Measurements from ENCODE around the gene GTPBP1. TPM values are rescaled to one million over a fixed set of nuclear protein-coding genes. Genes with fewer than 3 reads are reported as not detected.

Gene GTPBP1
- total and polyA plus RNA-seq, 2 of the 13 experiments (the other 11 are each of a cell fraction or from before 2014, with no cell fraction given), result 22.3 to 27.0 TPM

DNA sequence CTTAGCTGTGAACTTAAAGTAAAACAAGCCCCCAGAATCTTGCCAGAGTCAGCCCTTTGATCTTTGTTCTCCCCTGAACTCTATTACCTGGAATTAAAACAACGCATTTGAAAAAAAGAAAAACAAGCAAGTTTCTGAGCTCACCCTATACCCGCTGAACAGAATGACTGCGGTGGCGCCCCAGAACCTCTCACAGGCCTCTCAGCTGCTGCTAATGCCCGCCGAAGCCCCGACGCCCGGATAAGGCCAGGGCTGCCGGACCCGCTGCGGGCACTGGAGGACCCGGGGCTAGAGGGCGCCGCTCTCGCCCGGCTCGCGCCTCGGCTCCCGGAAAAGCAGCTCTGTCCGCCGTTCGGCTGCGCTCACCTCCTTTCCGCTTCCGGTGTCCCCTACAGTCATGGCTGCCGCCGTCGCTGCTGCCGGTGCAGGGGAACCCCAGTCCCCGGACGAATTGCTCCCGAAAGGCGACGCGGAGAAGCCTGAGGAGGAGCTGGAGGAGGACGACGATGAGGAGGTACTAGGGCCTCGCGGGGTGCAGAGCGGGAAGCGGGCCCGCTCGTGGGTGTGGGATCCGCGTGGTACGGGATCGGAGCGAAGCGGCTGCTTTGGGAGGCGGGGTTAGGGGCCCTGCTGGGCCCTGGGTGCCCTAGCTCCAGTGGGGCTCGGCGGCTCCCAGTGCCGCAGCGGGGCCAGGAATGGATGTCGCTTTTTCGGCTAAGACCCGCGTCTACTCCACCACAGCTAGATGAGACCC is 24.0 kb upstream of the GTPBP1 start, which contains the start of gene TOMM22 (continued):
- TF ChIP-seq, protein P1, sequence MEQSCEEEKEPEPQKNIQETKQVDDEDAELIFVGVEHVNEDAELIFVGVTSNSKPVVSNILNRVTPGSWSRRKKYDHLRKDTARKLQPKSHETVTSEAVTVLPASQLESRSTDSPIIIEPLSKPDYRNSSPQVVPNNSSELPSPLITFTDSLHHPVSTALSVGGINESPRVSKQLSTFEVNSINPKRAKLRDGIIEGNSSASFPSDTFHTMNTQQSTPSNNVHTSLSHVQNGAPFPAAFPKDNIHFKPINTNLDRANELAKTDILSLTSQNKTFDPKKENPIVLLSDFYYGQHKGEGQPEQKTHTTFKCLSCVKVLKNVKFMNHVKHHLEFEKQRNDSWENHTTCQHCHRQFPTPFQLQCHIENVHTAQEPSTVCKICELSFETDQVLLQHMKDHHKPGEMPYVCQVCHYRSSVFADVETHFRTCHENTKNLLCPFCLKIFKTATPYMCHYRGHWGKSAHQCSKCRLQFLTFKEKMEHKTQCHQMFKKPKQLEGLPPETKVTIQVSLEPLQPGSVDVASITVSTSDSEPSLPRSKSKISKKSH (CRISPR knock-in tag; IDR thresholded peaks at IDR 0.05; ENCODE audit: borderline replicate concordance), result peak; percentile 24; the same call in 1 of the 2 replicates
- TF ChIP-seq ZNF350 (CRISPR knock-in tag; IDR thresholded peaks at IDR 0.05; ENCODE audit: borderline replicate concordance, low read depth) (peak; percentile 96), ZNF431 (CRISPR knock-in tag; IDR thresholded peaks at IDR 0.05; ENCODE audit: borderline replicate concordance, low read depth) (peak; percentile 87; the same call in 1 of the 2 replicates), ZNF644 (CRISPR knock-in tag; IDR thresholded peaks at IDR 0.05; ENCODE audit: low read depth) (no peak), THYN1 (CRISPR knock-in tag; IDR thresholded peaks at IDR 0.05; ENCODE audit: borderline replicate concordance, low read depth) (no peak), KDM5A (IDR thresholded peaks at IDR 0.05; ENCODE audit: borderline replicate concordance, low read length) (peak; percentile 99), NFE2L2 (IDR thresholded peaks at IDR 0.05; ENCODE audit: low read length) (no peak), ZNF180 (CRISPR knock-in tag; IDR thresholded peaks at IDR 0.05; ENCODE audit: borderline replicate concordance, low read depth) (0 out of 2 replicates have a peak, but pooled peaks have one; percentile 62), MED13 (CRISPR knock-in tag; IDR thresholded peaks at IDR 0.05) (peak; percentile 82), JUN (CRISPR knock-in tag; IDR thresholded peaks at IDR 0.05) (no peak), ZNF12 (CRISPR knock-in tag; IDR thresholded peaks at IDR 0.05) (0 out of 2 replicates have a peak, but pooled peaks have one; percentile 50), KLF13 (CRISPR knock-in tag; IDR thresholded peaks at IDR 0.05) (no peak), DR1 (CRISPR knock-in tag; IDR thresholded peaks at IDR 0.05) (peak; percentile 81)
- TF ChIP-seq, protein P2, sequence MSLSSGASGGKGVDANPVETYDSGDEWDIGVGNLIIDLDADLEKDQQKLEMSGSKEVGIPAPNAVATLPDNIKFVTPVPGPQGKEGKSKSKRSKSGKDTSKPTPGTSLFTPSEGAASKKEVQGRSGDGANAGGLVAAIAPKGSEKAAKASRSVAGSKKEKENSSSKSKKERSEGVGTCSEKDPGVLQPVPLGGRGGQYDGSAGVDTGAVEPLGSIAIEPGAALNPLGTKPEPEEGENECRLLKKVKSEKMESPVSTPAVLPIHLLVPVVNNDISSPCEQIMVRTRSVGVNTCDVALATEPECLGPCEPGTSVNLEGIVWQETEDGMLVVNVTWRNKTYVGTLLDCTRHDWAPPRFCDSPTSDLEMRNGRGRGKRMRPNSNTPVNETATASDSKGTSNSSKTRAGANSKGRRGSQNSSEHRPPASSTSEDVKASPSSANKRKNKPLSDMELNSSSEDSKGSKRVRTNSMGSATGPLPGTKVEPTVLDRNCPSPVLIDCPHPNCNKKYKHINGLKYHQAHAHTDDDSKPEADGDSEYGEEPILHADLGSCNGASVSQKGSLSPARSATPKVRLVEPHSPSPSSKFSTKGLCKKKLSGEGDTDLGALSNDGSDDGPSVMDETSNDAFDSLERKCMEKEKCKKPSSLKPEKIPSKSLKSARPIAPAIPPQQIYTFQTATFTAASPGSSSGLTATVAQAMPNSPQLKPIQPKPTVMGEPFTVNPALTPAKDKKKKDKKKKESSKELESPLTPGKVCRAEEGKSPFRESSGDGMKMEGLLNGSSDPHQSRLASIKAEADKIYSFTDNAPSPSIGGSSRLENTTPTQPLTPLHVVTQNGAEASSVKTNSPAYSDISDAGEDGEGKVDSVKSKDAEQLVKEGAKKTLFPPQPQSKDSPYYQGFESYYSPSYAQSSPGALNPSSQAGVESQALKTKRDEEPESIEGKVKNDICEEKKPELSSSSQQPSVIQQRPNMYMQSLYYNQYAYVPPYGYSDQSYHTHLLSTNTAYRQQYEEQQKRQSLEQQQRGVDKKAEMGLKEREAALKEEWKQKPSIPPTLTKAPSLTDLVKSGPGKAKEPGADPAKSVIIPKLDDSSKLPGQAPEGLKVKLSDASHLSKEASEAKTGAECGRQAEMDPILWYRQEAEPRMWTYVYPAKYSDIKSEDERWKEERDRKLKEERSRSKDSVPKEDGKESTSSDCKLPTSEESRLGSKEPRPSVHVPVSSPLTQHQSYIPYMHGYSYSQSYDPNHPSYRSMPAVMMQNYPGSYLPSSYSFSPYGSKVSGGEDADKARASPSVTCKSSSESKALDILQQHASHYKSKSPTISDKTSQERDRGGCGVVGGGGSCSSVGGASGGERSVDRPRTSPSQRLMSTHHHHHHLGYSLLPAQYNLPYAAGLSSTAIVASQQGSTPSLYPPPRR (CRISPR knock-in tag; IDR thresholded peaks at IDR 0.05; ENCODE audit: borderline replicate concordance), result peak; percentile 53; the same call in 1 of the 2 replicates
- TF ChIP-seq, protein P3, sequence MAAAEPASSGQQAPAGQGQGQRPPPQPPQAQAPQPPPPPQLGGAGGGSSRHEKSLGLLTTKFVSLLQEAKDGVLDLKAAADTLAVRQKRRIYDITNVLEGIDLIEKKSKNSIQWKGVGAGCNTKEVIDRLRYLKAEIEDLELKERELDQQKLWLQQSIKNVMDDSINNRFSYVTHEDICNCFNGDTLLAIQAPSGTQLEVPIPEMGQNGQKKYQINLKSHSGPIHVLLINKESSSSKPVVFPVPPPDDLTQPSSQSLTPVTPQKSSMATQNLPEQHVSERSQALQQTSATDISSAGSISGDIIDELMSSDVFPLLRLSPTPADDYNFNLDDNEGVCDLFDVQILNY (CRISPR knock-in tag; conservative IDR thresholded peaks at IDR 0.05), result peak; percentile 82
- TF ChIP-seq, protein P4, sequence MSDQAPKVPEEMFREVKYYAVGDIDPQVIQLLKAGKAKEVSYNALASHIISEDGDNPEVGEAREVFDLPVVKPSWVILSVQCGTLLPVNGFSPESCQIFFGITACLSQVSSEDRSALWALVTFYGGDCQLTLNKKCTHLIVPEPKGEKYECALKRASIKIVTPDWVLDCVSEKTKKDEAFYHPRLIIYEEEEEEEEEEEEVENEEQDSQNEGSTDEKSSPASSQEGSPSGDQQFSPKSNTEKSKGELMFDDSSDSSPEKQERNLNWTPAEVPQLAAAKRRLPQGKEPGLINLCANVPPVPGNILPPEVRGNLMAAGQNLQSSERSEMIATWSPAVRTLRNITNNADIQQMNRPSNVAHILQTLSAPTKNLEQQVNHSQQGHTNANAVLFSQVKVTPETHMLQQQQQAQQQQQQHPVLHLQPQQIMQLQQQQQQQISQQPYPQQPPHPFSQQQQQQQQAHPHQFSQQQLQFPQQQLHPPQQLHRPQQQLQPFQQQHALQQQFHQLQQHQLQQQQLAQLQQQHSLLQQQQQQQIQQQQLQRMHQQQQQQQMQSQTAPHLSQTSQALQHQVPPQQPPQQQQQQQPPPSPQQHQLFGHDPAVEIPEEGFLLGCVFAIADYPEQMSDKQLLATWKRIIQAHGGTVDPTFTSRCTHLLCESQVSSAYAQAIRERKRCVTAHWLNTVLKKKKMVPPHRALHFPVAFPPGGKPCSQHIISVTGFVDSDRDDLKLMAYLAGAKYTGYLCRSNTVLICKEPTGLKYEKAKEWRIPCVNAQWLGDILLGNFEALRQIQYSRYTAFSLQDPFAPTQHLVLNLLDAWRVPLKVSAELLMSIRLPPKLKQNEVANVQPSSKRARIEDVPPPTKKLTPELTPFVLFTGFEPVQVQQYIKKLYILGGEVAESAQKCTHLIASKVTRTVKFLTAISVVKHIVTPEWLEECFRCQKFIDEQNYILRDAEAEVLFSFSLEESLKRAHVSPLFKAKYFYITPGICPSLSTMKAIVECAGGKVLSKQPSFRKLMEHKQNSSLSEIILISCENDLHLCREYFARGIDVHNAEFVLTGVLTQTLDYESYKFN (CRISPR knock-in tag; conservative IDR thresholded peaks at IDR 0.05), result peak; percentile 57
